Diencephalon (tissue), 1 donor: ENCODE measurements around the gene PLEKHN1. TPM values are rescaled to one million over a fixed set of nuclear protein-coding genes. Genes with fewer than 3 reads are reported as not detected.

Experiments used
- small RNA-seq: library from RNA; depleted of rRNA; stranded (forward); fragments of <200 nt; gene quantifications from one replicate; pipeline ENCODE3, GENCODE V24; 2014
- total RNA-seq: library from RNA; depleted of rRNA; stranded (reverse); fragments of >200 nt; gene quantifications from one replicate; pipeline ENCODE4 v1.2.3, GENCODE V29; 2014

The PLEKHN1 gene, protein sequence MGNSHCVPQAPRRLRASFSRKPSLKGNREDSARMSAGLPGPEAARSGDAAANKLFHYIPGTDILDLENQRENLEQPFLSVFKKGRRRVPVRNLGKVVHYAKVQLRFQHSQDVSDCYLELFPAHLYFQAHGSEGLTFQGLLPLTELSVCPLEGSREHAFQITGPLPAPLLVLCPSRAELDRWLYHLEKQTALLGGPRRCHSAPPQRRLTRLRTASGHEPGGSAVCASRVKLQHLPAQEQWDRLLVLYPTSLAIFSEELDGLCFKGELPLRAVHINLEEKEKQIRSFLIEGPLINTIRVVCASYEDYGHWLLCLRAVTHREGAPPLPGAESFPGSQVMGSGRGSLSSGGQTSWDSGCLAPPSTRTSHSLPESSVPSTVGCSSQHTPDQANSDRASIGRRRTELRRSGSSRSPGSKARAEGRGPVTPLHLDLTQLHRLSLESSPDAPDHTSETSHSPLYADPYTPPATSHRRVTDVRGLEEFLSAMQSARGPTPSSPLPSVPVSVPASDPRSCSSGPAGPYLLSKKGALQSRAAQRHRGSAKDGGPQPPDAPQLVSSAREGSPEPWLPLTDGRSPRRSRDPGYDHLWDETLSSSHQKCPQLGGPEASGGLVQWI
- not detected for total RNA-seq

DNA sequence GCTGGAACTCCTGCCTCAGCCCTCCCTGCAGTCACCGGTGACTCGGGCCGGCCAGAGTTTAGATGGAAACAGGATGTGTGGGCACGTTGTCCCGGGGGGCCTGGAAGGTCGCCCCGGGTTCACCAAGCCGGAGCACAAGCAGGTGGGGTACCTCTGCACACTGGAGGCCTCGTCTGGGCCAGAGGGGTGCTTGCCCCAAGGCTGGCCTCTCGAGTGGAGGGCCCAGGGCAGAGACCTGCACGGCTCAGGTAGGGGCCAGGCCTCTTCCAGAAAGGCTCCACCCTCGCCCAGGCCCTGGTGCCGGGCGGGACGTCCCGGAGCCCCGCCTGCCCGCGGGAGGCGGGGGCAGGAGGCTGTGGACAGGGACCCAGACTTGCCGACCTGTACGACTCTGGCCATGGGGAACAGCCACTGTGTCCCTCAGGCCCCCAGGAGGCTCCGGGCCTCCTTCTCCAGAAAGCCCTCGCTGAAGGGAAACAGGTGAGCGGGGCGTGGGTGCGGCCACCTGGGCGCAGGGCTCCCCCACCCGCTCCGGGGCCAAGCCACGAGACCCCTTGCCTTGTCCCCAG, at the start of gene PLEKHN1:
TSS of gene PLEKHN1 (plus strand) at position 348 of the 569 bp plus-strand sequence. CDS start at position 398, 50 bp downstream.

DNA sequence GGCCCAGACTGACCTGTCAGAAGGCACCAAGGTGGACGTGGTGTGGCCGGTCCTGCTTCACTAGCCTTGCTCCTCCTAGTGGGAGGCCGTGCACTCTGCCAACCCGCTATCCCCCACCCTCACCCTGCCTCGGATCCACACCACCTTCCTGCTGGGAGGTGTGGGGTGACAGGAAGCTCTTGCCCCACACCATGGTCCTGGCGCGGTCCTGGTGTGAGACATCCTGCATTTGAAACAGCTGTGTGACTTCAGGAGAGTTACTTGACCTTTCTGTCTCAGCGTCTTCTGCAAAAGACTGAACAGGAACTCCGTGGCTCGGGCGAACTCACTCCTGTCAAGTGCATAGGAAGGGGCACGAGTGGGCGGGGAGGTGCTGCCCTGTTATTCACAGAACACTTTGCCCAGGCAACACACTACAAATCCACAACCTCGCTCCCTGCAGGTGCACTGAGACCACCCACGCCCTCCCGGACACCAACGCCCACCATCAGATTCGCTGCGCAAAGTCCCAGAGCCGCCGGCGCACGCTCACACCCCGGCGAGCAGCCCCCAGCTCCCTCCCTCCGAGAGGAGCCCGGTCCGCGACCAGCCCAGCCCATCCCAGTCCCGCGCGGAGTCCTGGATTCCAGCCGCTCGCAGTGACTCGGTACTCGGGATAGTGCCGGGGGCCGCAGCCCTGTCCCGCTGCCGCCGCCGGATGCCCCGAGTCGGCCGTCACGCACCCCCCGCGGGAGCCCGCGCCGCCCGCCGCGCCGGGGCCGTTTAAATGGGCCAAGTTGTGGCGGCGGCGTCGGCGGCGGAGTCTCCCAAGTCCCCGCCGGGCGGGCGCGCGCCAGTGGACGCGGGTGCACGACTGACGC, 42.9 kb upstream of the PLEKHN1 start, which contains the start of gene SAMD11:
TSS of gene SAMD11 (plus strand) at position 793 of the 860 bp plus-strand sequence. CDS start 509 bp downstream, outside the sequence.

GRCh38 chr1:958823-959730, 7.2 kb upstream of the PLEKHN1 start, which contains the start of gene NOC2L:
TSS of gene NOC2L (minus strand) at chr1:959256. CDS start at chr1:959240, 16 bp downstream.

DNA sequence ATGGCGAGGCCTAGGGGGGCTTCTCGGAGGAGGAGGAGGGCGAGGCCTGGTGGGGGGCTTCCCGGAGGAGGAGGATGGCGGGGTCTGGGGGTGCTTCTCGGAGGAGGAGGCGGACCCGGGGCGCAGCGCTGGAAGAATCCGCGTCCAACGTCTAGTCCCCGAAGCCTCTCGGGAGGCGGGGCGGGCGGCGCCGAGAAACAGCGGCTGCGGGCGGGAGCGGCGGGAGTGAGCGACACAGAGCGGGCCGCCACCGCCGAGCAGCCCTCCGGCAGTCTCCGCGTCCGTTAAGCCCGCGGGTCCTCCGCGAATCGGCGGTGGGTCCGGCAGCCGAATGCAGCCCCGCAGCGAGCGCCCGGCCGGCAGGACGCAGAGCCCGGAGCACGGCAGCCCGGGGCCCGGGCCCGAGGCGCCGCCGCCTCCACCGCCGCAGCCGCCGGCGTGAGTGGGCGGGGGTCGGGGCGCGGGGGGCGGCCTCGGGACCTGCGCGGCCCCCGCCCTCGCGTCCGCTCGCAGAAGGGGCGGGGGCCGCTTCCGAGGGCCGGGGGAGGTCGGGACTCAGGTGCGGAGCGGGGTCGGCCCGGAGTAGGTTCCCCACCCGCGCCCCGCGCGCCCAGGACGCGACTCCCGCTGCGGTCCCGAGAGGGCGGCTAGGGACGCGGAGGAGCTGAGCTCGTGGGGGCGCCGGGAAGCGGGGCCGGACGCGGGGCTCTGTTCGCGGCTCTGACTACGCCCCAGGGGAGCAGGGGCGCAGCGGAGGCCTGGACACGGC, 5.7 kb upstream of the PLEKHN1 start, which contains the start of gene KLHL17:
TSS of gene KLHL17 (plus strand) at position 222 of the 769 bp plus-strand sequence. CDS start at position 332, 110 bp downstream.

DNA sequence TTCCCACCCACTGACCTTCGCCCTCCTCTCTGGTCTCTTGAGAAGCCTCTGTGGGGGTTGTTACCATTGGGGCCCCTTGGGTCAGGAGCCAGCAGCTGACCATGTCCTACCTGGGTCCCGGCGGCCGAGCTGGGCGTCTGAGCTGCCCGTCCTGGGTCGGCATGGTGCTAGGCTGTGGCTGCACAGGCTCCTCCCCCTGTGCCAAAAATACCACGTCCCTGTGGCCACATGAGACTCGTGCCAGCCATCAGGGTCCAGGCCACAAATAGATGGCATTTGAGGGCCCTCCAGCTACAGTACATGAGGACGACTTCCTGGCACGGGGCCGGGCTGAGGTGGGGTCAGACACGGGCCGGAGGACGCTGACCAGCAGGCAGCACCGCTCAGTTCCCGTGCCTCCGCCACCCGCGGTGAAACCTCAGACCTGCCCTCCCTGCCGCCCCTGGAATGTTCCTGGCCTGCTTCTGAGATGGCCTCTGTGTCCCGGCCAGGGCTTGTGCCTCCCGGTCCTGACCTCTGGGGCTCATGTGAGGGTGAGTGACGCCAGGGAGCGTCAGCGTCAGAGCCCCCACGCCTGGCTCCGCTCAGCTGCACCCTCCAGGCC, 15.8 kb downstream of the PLEKHN1 start, which contains the start of gene PERM1:
TSS of gene PERM1 (minus strand) at position 139 of the 604 bp plus-strand sequence. CDS start 1,064 bp downstream, outside the sequence.

DNA sequence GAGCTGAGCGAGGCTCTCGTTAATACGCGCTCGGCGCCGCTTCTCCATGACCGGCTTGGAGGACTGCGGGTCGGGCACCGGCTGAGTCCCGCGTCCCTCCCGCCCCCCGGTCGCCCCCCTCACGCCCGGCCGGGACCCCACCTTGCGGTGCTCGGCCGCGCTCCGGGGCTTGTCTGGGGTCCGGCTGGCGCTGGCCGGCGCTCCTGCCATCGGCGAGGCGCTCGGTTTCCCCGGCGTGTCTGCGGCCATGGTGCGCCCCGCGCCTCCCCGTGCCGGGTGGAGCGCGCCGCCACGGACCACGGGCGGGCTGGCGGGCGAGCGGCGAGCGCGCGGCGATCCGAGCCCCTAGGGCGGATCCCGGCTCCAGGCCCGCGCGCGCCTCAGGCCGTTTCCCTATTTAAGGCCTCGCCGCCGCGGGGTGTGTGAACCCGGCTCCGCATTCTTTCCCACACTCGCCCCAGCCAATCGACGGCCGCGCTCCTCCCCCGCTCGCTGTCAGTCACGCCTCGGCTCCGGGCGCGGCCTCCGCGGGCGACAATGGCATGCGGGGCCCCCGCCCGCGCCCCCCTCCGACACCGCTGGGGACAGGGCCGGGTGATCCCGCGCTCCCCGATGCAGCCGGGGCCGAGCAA, 33.6 kb downstream of the PLEKHN1 start, which contains the start of gene HES4:
TSS of gene HES4 (minus strand) at position 373 of the 632 bp plus-strand sequence. CDS start at position 249, 124 bp downstream.

DNA sequence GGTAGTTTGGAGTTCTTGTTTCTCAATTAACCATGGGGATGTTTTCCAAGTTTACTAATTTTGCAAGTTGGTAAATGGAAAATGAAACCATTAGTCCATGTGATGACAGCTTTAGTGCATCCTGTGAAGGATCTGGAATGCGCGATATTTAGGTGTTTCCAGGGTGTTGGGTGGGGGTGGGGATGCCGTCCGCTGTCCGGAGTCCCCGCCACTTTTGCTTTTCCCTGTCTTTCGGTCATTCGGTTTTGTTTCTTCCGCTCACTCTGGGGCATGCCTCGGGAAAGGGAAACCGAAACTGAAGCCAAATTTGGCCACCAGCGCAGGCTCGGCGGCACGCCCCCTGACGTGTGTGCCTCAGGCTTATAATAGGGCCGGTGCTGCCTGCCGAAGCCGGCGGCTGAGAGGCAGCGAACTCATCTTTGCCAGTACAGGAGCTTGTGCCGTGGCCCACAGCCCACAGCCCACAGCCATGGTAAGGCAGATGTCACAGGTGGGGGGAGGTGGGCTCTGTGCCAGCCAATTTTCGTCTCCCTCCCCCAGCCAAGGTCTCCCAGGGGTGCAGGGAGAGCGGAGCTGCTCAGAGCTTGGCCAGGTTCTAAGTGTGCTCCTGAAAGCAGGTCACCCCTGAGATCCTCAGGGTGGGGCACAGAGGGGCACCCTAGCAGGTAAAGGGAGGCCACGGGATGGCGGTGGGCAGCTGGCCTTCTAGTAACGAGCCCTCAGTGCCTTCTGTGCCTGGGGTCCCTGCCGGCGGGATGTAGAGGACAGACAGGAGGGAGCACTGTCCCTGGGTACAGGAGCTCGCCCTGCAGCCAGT, 47.0 kb downstream of the PLEKHN1 start, which contains the start of gene ISG15:
TSS of gene ISG15 (plus strand) at position 393 of the 817 bp plus-strand sequence. CDS start at position 470, 77 bp downstream.

GRCh38 chr1:1020000-1020404, 53.7 kb downstream of the PLEKHN1 start, which contains the start of gene AGRN:
TSS of gene AGRN (plus strand) at chr1:1020120. CDS start at chr1:1020173, 53 bp downstream.

Small RNAs within 50 kb of the gene (small RNA-seq; reads per million reads assigned to genes)
- gene AL645608.3: not detected

Other genes starting within 250 kb of the PLEKHN1 start
- 4.4 TPM for gene SAMD11, start 42.6 kb upstream of the PLEKHN1 start, total RNA-seq
- 46.8 TPM for gene NOC2L, start 7.2 kb upstream of the PLEKHN1 start, total RNA-seq
- 6.9 TPM for gene KLHL17, start 5.9 kb upstream of the PLEKHN1 start, total RNA-seq
- not detected for gene PERM1, start 15.6 kb downstream of the PLEKHN1 start, total RNA-seq
- gene HES4, start 33.6 kb downstream of the PLEKHN1 start, total RNA-seq: 17.1 TPM
- gene ISG15, start 47.0 kb downstream of the PLEKHN1 start, total RNA-seq: 39.7 TPM
- 120 TPM for gene AGRN, start 53.6 kb downstream of the PLEKHN1 start, total RNA-seq
- not detected for gene RNF223, start 107.8 kb downstream of the PLEKHN1 start, total RNA-seq
- 6.2 TPM for gene C1orf159, start 149.6 kb downstream of the PLEKHN1 start, total RNA-seq
- 0.69 TPM for gene TTLL10, start 207.4 kb downstream of the PLEKHN1 start, total RNA-seq
- gene TNFRSF18, start 240.1 kb downstream of the PLEKHN1 start, total RNA-seq: not detected
- gene TNFRSF4, start 247.7 kb downstream of the PLEKHN1 start, total RNA-seq: not detected